Esophagus muscularis mucosa (tissue), 4 donors: ENCODE results near the gene GPR157.

Experiments used
- CTCF ChIP-seq, 3 experiments: fragments of 200-600 bp in 2 of 3; fragments of 450-650 bp in 1 of 3; sonication (generic) in 2 of 3; IDR thresholded peaks; one replicate each; pipeline ENCODE4 v1.5.1; 2017 to 2019; ENCODE audit warnings: antibody characterized with exemption in 3 of 3, mild to moderate bottlenecking in 2 of 3, moderate library complexity in 1 of 3
- EP300 ChIP-seq: sonication (generic); formaldehyde crosslinking; IDR thresholded peaks from one replicate; pipeline ENCODE4 v1.6.1; 2017; ENCODE audit warnings: antibody characterized with exemption
- POLR2A ChIP-seq: fragments of 450-650 bp; IDR thresholded peaks from one replicate; pipeline ENCODE4 v1.6.1; 2017; ENCODE audit warnings: antibody characterized with exemption, moderate library complexity, mild to moderate bottlenecking, low read depth
- POLR2AphosphoS5 ChIP-seq, 2 donors: sonication (generic); formaldehyde crosslinking; IDR thresholded peaks; one replicate each; pipeline ENCODE4 v1.6.1; 2017; ENCODE audit warnings: antibody characterized with exemption in 2 of 2

GRCh38 chr1:9125325-9125724 lies 3.6 kb downstream of the GPR157 start:
- TF ChIP-seq CTCF (IDR thresholded peaks at IDR 0.05) = no peak
- TF ChIP-seq POLR2AphosphoS5 (IDR thresholded peaks at IDR 0.05) = no peak
- TF ChIP-seq POLR2A = no peak
- no peak for TF ChIP-seq EP300
